ENCODE measurements around the gene PIK3AP1. TPM values are rescaled to one million over a fixed set of nuclear protein-coding genes. Genes with fewer than 3 reads are reported as not detected.
"Not testable (repeated sequence)": the region's sequence is repeated elsewhere in the genome, so short reads cannot be mapped to it uniquely, and the experiment has no call there.

The PIK3AP1 gene
- total RNA-seq, 4 donors from 2014 or later = 3.1 to 15.5 (median 5.5) TPM

GRCh38 chr10:96740579-96741281 lies 20.4 kb upstream of the PIK3AP1 start:
- 25 to 47% methylated on average over 2 to 9 of the region's 9 CpGs for WGBS, 2 donors (ENCODE audit: low coverage in 1 of 2)
- Histone ChIP-seq H3K27me3 (peaks cover 18% of the 10 kb centered on the region), H3K36me3 (no peaks in the 10 kb centered on the region), H3K9me3 (no peaks in the 10 kb centered on the region), H3K27ac (no peak overlapping the region), H3K4me3 (no peak overlapping the region), H3K4me1 (no peaks in the 10 kb centered on the region)
- ATAC-seq = peak; percentile 76
- TF ChIP-seq CTCF (IDR thresholded peaks at IDR 0.05) (no peak), EP300 (IDR thresholded peaks at IDR 0.05) (no peak), POLR2A (IDR thresholded peaks at IDR 0.05) (no peak), POLR2AphosphoS5 (IDR thresholded peaks at IDR 0.05) (no peak)

- H3K4me3 ChIP-seq = no peak overlapping the region
- no peak for ATAC-seq
- H3K36me3 ChIP-seq = no peaks in the 10 kb centered on the region
- H3K9me3 ChIP-seq = no peaks in the 10 kb centered on the region
- no peak overlapping the region for H3K27ac ChIP-seq
- no peaks in the 10 kb centered on the region for H3K4me1 ChIP-seq
- peaks cover 18% of the 10 kb centered on the region for H3K27me3 ChIP-seq
- TF ChIP-seq POLR2AphosphoS5 (IDR thresholded peaks at IDR 0.05) (no peak), POLR2A (IDR thresholded peaks at IDR 0.05) (no peak), EP300 (IDR thresholded peaks at IDR 0.05) (no peak), CTCF (IDR thresholded peaks at IDR 0.05) (no peak)
- WGBS, 2 donors (ENCODE audit: low coverage in 1 of 2) = 76 to 93% methylated on average over 3 to 5 of the region's 7 CpGs
Observed at GRCh38 chr10:96740141-96740540, 19.8 kb upstream of the PIK3AP1 start.

GRCh38 chr10:96737307-96737902 lies 17.1 kb upstream of the PIK3AP1 start:
- H3K4me1 ChIP-seq, H3K36me3 ChIP-seq, H3K4me3 ChIP-seq, H3K27ac ChIP-seq, ATAC-seq, H3K9me3 ChIP-seq: not testable (repeated sequence)
- H3K27me3 ChIP-seq = peaks cover 18% of the 10 kb centered on the region
- WGBS, 2 donors (ENCODE audit: low coverage in 1 of 2) = 90 to 100% methylated on average over 1 of the region's 1 CpG

- no peaks in the 10 kb centered on the region for H3K9me3 ChIP-seq
- H3K27me3 ChIP-seq = peaks cover 42% of the 10 kb centered on the region
- ATAC-seq = no peak
- H3K4me1 ChIP-seq = peaks cover 0 to 18% (median 10%) of the 10 kb centered on the region in 3 donors
- H3K27ac ChIP-seq = no peak overlapping the region
- WGBS, 2 donors (ENCODE audit: low coverage in 1 of 2) = 71 to 89% methylated on average over 4 to 6 of the region's 6 CpGs
- H3K4me3 ChIP-seq = no peak overlapping the region
- H3K36me3 ChIP-seq = no peaks in the 10 kb centered on the region
- TF ChIP-seq CTCF (IDR thresholded peaks at IDR 0.05) (no peak), POLR2A (IDR thresholded peaks at IDR 0.05) (no peak), EP300 (IDR thresholded peaks at IDR 0.05) (no peak), POLR2AphosphoS5 (IDR thresholded peaks at IDR 0.05) (no peak)
Observed at GRCh38 chr10:96724621-96725020, 4.3 kb upstream of the PIK3AP1 start.

- Histone ChIP-seq H3K4me3 (peak overlapping the region in 1 of 2 donors; percentile 62), H3K27ac (no peak overlapping the region), H3K9me3 (no peaks in the 10 kb centered on the region), H3K36me3 (no peaks in the 10 kb centered on the region), H3K27me3 (peaks cover 42% of the 10 kb centered on the region), H3K4me1 (peaks cover 0 to 18% (median 10%) of the 10 kb centered on the region in 3 donors)
- TF ChIP-seq EP300 (IDR thresholded peaks at IDR 0.05) = no peak
- TF ChIP-seq POLR2A (IDR thresholded peaks at IDR 0.05) = no peak
- no peak for TF ChIP-seq POLR2AphosphoS5 (IDR thresholded peaks at IDR 0.05)
- TF ChIP-seq CTCF (IDR thresholded peaks at IDR 0.05) = no peak
- no peak for ATAC-seq
- WGBS, 2 donors (ENCODE audit: low coverage in 1 of 2) = 37 to 53% methylated on average over 3 to 4 of the region's 4 CpGs
Observed at GRCh38 chr10:96721207-96721572, 876 bp upstream of the PIK3AP1 start.

All from gastroesophageal sphincter (tissue), 4 donors.